GM19324 (cell line): Measurements from ENCODE around the gene YPEL1.
"Not testable (repeated sequence)": the region's sequence is repeated elsewhere in the genome, so short reads cannot be mapped to it uniquely, and the experiment has no call there.

Experiments
- ATAC-seq: cut with Tn5 transposase; IDR thresholded peaks from one replicate; pipeline ENCODE4 v1.9.1; 2021; ENCODE audit warnings: mild to moderate bottlenecking, moderate library complexity; ENCODE audit not compliant: unreplicated experiment, low FRiP score

The YPEL1 gene

GRCh38 chr22:21702094-21702493, 33.5 kb downstream of the YPEL1 start:
- ATAC-seq: no peak

DNA sequence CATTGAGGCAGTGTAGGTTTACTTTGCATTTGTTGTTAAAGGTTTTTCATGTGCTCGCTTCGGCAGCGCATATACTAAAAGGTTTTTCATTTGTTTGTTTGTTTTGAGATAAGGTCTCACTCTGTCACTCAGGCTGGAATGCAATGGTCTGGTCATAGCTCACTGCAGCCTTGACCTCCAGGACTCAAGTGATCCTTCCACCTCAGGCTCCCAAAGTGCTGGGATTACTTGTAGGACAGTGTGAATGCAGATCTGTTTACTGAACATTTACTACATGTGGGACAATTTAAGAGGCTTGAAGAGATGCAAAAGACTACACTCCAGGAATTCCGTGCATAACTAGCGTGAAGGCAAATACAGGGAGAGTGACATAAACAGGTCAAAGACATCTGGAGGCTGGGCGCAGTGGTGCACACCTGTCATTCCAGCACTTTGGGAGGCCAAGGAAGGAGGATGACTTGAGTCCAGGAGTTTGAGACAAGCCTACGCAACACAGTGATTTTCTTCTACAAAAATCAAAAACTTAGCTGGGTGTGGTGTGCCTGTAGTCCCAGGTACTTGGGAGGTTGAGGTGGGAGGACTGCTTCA, 34.1 kb downstream of the YPEL1 start:
- no peak for ATAC-seq

- no peak for ATAC-seq
These were observed 34.8 kb downstream of the YPEL1 start for GRCh38 chr22:21700822-21701221.

- no peak for ATAC-seq
These were observed 36.0 kb downstream of the YPEL1 start for GRCh38 chr22:21699643-21700042.

- no peak for ATAC-seq
These were observed 36.9 kb downstream of the YPEL1 start for GRCh38 chr22:21698430-21699329.

DNA sequence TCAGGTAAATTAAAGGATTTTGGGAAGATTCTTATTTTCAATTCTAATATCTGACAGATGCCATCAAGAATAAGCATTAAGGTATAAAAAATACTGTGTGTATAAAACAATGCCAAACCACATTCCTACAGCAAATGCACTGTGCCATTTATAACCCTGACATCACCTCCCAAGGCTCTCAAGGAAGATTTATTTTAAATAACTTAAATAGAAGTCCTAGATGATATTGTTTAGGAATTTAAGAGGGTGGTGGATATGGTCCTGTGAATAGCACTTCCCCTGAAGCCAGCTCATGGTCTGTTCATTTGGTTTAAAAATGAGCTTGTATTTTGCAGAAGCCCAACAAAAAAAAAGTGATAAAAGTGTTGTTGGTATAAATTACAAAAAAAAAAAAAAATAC, 37.7 kb downstream of the YPEL1 start:
- ATAC-seq: no peak

DNA sequence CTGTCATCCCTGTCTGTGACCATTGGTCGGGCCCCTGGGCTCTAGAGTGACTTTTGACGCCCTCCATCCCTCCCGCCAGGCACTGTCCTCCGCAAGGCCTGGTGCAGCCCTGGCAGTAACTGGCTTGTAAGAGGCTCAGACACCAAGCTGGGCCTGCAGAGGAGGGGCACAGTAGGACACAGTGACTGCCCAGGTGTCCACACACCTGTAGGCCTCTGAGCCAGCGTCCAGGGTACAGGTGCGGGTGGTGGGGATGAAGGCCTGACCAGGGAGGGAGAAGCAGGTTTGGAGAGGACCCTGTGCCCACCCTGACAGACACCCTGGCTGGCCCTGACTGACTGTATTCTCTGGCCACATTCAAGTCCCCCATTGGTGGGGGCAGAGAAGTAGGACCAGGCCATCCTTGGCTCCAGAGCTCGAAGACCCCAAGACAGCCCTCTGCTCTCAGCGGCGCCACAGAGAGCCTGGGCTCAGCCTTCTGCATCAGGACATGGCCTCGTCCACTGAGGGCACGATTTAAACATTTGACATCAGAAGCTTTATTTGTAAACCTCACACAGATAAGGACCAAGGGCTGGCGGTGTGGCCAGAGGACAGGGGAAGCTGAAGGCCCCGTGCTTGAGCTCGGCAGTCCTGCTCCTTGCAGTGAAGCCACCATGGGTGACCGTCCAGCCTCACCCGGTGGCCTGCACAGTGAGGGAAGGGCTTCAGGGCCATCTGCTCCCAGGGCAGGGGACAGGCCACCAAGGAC, 38.4 kb downstream of the YPEL1 start:
- no peak for ATAC-seq

GRCh38 chr22:21696115-21696514, 39.5 kb downstream of the YPEL1 start:
- ATAC-seq: no peak

- ATAC-seq: no peak
These were observed 40.0 kb downstream of the YPEL1 start for GRCh38 chr22:21695430-21696085.

DNA sequence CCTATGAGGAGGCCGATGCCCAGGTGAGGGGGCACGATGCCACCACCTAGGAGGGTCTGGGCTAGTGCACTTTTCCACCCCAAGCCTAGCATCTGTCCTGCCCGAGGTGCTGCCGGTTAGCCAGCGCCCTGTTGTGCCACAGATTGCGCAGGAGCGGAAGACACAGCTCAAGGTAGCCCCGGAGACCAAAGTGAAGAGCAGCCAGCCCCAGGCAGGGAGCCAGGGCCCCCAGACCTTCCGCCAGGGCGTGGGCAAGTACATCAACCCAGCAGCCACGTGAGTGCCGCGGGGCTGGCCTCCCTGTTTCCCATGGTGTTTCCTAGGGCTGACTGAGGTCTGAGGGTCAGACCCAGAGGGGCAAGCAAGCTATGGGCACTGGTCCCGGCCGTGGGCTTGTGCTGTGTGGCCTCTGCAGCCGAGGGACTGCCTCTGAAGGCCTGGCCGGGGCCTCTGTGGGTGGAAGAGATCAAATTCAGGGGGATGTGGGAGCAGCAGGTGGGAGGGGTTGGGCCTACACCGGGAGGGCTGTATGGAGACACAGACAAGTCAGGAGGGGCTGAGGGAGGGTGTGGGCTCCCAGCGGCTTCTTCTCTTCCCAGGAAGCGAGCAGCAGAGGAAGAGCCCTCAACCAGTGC, 40.7 kb downstream of the YPEL1 start:
- no peak for ATAC-seq

DNA sequence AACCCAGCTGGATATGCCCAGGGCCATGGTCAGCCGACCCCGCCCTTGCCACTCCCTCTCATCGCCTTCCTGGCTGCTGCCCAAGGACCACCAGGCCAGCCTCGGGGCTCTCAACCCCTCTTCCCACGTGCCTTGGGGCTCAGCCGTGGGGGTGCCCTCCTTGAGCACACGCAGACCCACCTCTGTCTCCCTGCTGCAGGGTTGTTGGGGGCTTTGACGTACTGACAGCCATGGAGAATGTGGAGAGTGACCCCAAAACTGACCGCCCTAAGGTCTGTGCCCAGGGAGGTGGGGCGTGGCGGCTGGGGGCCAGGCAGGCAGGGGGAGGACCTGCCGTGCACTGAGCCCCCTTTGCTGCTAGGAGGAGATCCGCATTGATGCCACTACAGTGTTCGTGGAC, 41.2 kb downstream of the YPEL1 start:
- ATAC-seq: no peak

GRCh38 chr22:21693999-21694341, 41.6 kb downstream of the YPEL1 start:
- no peak for ATAC-seq

DNA sequence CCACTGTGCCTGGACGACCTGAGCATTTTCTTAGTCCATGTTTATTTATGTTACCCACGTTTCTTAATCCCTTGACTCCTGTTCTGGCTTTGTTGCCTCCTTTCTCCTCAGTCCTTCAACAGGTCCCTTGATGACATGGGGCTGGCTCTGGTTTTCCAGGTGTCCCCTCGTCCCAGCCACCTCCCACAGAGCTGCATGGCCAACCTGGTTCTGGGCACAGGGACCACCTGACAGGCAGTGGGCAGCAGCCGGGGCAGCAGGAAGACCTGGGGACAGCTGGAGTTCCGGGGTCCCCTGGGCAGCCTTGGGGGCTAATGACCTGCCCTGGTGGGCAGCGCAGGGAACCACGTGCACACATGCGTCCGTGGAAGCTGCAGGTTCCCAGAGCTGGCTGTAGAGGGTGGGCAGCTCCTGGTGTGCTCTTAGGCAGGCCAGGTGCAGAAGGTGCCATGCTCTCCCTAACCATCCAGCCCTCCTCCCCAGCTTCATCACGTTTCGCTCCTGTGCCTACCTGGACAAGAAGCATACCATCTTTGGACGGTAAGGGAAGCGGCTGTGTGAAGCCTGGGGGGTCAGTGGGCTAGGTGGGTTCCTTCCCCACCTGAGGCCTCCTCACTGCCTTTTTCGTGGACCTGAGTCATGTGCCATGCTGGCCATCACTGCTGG, 42.1 kb downstream of the YPEL1 start:
- no peak for ATAC-seq

GRCh38 chr22:21692856-21693255, 42.7 kb downstream of the YPEL1 start:
- not testable (repeated sequence) for ATAC-seq

GRCh38 chr22:21691816-21692215, 43.8 kb downstream of the YPEL1 start:
- no peak for ATAC-seq

- no peak for ATAC-seq
These were observed 45.2 kb downstream of the YPEL1 start for GRCh38 chr22:21690401-21690801.

DNA sequence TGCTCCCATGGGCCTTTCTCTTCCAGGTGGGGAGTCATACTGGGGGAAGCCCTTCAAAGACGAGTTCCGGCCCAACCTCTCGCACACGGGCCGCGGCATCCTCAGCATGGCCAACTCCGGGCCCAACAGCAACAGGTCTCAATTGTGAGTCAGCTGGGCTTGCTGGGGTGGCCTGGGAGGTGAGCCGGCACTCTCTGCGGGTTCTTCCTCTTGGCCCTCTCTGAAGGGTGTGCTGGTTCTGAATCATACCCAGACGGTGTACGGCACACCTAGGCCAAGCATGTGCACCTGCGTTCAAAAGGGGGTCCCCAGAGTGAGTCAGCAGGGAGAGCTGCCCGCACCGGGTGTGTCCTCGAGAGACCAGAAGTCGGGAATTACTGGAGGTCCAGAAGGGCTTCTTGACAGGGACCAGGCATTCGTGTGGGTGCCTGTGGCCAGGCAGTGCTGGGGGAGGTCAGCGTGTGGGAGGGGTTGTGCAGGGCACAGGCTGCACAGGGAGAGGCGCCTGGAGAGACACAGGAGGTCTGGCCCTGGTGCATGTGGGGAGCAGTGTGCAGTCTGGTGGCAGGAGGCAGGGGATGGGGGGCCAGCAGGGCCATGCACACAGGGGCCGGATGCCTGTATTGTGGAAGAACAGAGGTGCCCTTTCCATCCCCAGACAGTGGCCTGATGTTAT, 46.8 kb downstream of the YPEL1 start:
- ATAC-seq: no peak

GRCh38 chr22:21688341-21688705, 47.3 kb downstream of the YPEL1 start:
- ATAC-seq: no peak

- ATAC-seq: no peak
These were observed 47.8 kb downstream of the YPEL1 start for GRCh38 chr22:21687685-21688259.
